Large intestine (tissue), 3 donors: ENCODE measurements around the gene HSPA9. TPM values are rescaled to one million over a fixed set of nuclear protein-coding genes. Genes with fewer than 3 reads are reported as not detected.

ENCODE experiments used
- DNase-seq, 2 donors: peaks; one replicate each; pipeline versions ENCODE4 v3.0.0 to v3.0.0-alpha.2; 2013
- H3K27ac ChIP-seq: one replicate; pipeline ENCODE4 v1.5.1; 2013; ENCODE audit warnings: low read length
- H3K27me3 ChIP-seq: 2 replicates; pipeline ENCODE4 v1.6.1; 2013; ENCODE audit warnings: low read length; ENCODE audit not compliant: control insufficient read depth, insufficient read depth
- H3K36me3 ChIP-seq: 2 replicates; pipeline ENCODE4 v1.6.1; 2013; ENCODE audit warnings: low read length; ENCODE audit not compliant: control insufficient read depth, insufficient read depth
- H3K4me1 ChIP-seq: one replicate; pipeline ENCODE4 v1.6.1; 2013; ENCODE audit warnings: low read length; ENCODE audit not compliant: control insufficient read depth, insufficient read depth
- H3K4me3 ChIP-seq: one replicate; pipeline ENCODE4 v1.5.1; 2013; ENCODE audit warnings: low read length
- H3K9me3 ChIP-seq: one replicate; pipeline ENCODE4 v1.6.1; 2013; ENCODE audit warnings: mild to moderate bottlenecking, low read depth, low read length, moderate library complexity; ENCODE audit not compliant: control insufficient read depth
- WGBS: methylation state at CpG from one replicate; pipeline ENCODE4 v1.1.5; 2013; ENCODE audit warnings: low lambda C conversion rate; ENCODE audit not compliant: insufficient coverage; 5-methylcytosine and 5-hydroxymethylcytosine counted together
- polyA plus RNA-seq: library from polyadenylated mRNA; unstranded; fragments of 120-200 nt; gene quantifications from one replicate; pipeline ENCODE4 v1.2.1, GENCODE V29; 2013

The HSPA9 gene
- polyA plus RNA-seq, 1 donor, result 190 TPM

GRCh38 chr5:138543730-138544104, 31.5 kb downstream of the HSPA9 start:
- peaks cover 4% of the 10 kb centered on the region for H3K9me3 ChIP-seq
- peaks cover 22% of the 10 kb centered on the region for H3K4me1 ChIP-seq
- WGBS, result no CpG with 5 or more reads among the region's 12 CpGs
- peak overlapping the region; percentile 91 for H3K4me3 ChIP-seq
- no peaks in the 10 kb centered on the region for H3K36me3 ChIP-seq
- H3K27ac ChIP-seq, result peak overlapping the region; percentile 95
- DNase-seq, result no peak
- H3K27me3 ChIP-seq, result no peaks in the 10 kb centered on the region

GRCh38 chr5:138542956-138543729, 32.1 kb downstream of the HSPA9 start, which contains the start of gene ETF1:
Gene ETF1 (minus strand): TSS chr5:138543236. CDS start chr5:138542918, 318 bp downstream.
- Histone ChIP-seq H3K27me3 (no peaks in the 10 kb centered on the region), H3K9me3 (peaks cover 4% of the 10 kb centered on the region), H3K4me3 (peak within 1 kb of the TSS; percentile 91), H3K36me3 (no peaks in the 10 kb centered on the region), H3K27ac (peak within 1 kb of the TSS; percentile 96), H3K4me1 (peaks cover 22% of the 10 kb centered on the region)
- WGBS, result no CpG with 5 or more reads among the region's 70 CpGs
- peak; percentile 100 for DNase-seq

- Histone ChIP-seq H3K9me3 (peaks cover 4% of the 10 kb centered on the region), H3K4me1 (peaks cover 22% of the 10 kb centered on the region), H3K27me3 (no peaks in the 10 kb centered on the region), H3K4me3 (peak overlapping the region; percentile 74), H3K27ac (peak overlapping the region; percentile 96), H3K36me3 (no peaks in the 10 kb centered on the region)
- peak in 1 of 2 donors; percentile 57 for DNase-seq
- WGBS, result 0% methylated on average over 2 of the region's 47 CpGs
Observed at GRCh38 chr5:138542180-138542955, 32.8 kb downstream of the HSPA9 start.

GRCh38 chr5:138541511-138542179, 33.6 kb downstream of the HSPA9 start:
- Histone ChIP-seq H3K4me1 (peaks cover 22% of the 10 kb centered on the region), H3K9me3 (peaks cover 4% of the 10 kb centered on the region)

GRCh38 chr5:138539791-138540190, 35.4 kb downstream of the HSPA9 start:
- H3K9me3 ChIP-seq, result peaks cover 4% of the 10 kb centered on the region
- H3K36me3 ChIP-seq, result no peaks in the 10 kb centered on the region
- H3K4me3 ChIP-seq, result no peak overlapping the region
- H3K27ac ChIP-seq, result no peak overlapping the region
- peaks cover 15% of the 10 kb centered on the region for H3K4me1 ChIP-seq
- DNase-seq, result no peak
- no peaks in the 10 kb centered on the region for H3K27me3 ChIP-seq

More at GRCh38 chr5:138541511-138542179, 33.6 kb downstream of the HSPA9 start:
- no peak for DNase-seq
- H3K36me3 ChIP-seq, result no peaks in the 10 kb centered on the region
- H3K27me3 ChIP-seq, result no peaks in the 10 kb centered on the region
- 36% methylated on average over 2 of the region's 6 CpGs for WGBS
- peak overlapping the region; percentile 96 for H3K27ac ChIP-seq
- peak overlapping the region; percentile 74 for H3K4me3 ChIP-seq

- DNase-seq, result no peak
- no peaks in the 10 kb centered on the region for H3K36me3 ChIP-seq
- WGBS, result 80% methylated on average over 1 of the region's 2 CpGs
- H3K27ac ChIP-seq, result no peak overlapping the region
- no peaks in the 10 kb centered on the region for H3K27me3 ChIP-seq
- H3K9me3 ChIP-seq, result peaks cover 4% of the 10 kb centered on the region
- H3K4me1 ChIP-seq, result peaks cover 9% of the 10 kb centered on the region
- no peak overlapping the region for H3K4me3 ChIP-seq
Observed at GRCh38 chr5:138538943-138539627, 36.1 kb downstream of the HSPA9 start.

- peaks cover 8% of the 10 kb centered on the region for H3K4me1 ChIP-seq
- DNase-seq, result peak in 1 of 2 donors; percentile 10
- no CpG with 5 or more reads among the region's 4 CpGs for WGBS
Observed at GRCh38 chr5:138536665-138537315, 38.4 kb downstream of the HSPA9 start.

GRCh38 chr5:138536215-138536614, 39.0 kb downstream of the HSPA9 start:
- H3K4me3 ChIP-seq, result no peak overlapping the region
- no peak overlapping the region for H3K27ac ChIP-seq
- no peak for DNase-seq
- WGBS, result no CpG with 5 or more reads among the region's 2 CpGs
- H3K36me3 ChIP-seq, result no peaks in the 10 kb centered on the region
- peaks cover 3% of the 10 kb centered on the region for H3K4me1 ChIP-seq
- H3K27me3 ChIP-seq, result no peaks in the 10 kb centered on the region
- H3K9me3 ChIP-seq, result no peaks in the 10 kb centered on the region

More at GRCh38 chr5:138536665-138537315, 38.4 kb downstream of the HSPA9 start:
- no peaks in the 10 kb centered on the region for H3K36me3 ChIP-seq
- H3K27ac ChIP-seq, result no peak overlapping the region
- no peaks in the 10 kb centered on the region for H3K27me3 ChIP-seq
- H3K4me3 ChIP-seq, result no peak overlapping the region
- H3K9me3 ChIP-seq, result no peaks in the 10 kb centered on the region

GRCh38 chr5:138533973-138534941, 40.9 kb downstream of the HSPA9 start:
- no peaks in the 10 kb centered on the region for H3K4me1 ChIP-seq
- no peaks in the 10 kb centered on the region for H3K36me3 ChIP-seq
- H3K27me3 ChIP-seq, result no peaks in the 10 kb centered on the region
- no peak overlapping the region for H3K27ac ChIP-seq
- no CpG with 5 or more reads among the region's 5 CpGs for WGBS
- no peaks in the 10 kb centered on the region for H3K9me3 ChIP-seq
- no peak for DNase-seq
- H3K4me3 ChIP-seq, result no peak overlapping the region
